Measurements from ENCODE around the gene NPRL2. TPM values are rescaled to one million over a fixed set of nuclear protein-coding genes. Genes with fewer than 3 reads are reported as not detected.

The NPRL2 gene
- total RNA-seq, 1 experiment from 2014 or later = 20.6 TPM

- H3K9me3 Mint-ChIP-seq = peaks cover 8% of the 10 kb centered on the region
These were observed 35.8 kb downstream of the NPRL2 start for GRCh38 chr3:50314816-50315215.

More at GRCh38 chr3:50314816-50315215, 35.8 kb downstream of the NPRL2 start:
- no peak overlapping the region for H3K4me3 Mint-ChIP-seq
- ATAC-seq = no peak
- no peak for TF ChIP-seq FOXK1 (CRISPR knock-in tag; IDR thresholded peaks at IDR 0.05)
- no peak for TF ChIP-seq NR1H2 (CRISPR knock-in tag; IDR thresholded peaks at IDR 0.05)
- no peak for TF ChIP-seq ATF6 (CRISPR knock-in tag; IDR thresholded peaks at IDR 0.05)
- TF ChIP-seq ZNF671 (CRISPR knock-in tag; IDR thresholded peaks at IDR 0.05) = no peak
- TF ChIP-seq E2F5 (CRISPR knock-in tag; IDR thresholded peaks at IDR 0.05) = no peak
- no peak for TF ChIP-seq MLX (CRISPR knock-in tag; IDR thresholded peaks at IDR 0.05)
- no peak for TF ChIP-seq SOX15 (CRISPR knock-in tag; IDR thresholded peaks at IDR 0.05)
- TF ChIP-seq CREB1 (CRISPR knock-in tag; IDR thresholded peaks at IDR 0.05) = no peak
- no peak for TF ChIP-seq CBFB (CRISPR knock-in tag; IDR thresholded peaks at IDR 0.05; ENCODE audit: low read depth)
- no peak for TF ChIP-seq ZNF263 (CRISPR knock-in tag; IDR thresholded peaks at IDR 0.05; ENCODE audit: low read depth)
- TF ChIP-seq USF1 (CRISPR knock-in tag; IDR thresholded peaks at IDR 0.05) = no peak
- no peak for TF ChIP-seq ZNF281 (CRISPR knock-in tag; IDR thresholded peaks at IDR 0.05)
- no peak for TF ChIP-seq PRDM15 (CRISPR knock-in tag; IDR thresholded peaks at IDR 0.05)
- DNase-seq (ENCODE audit: low spot score) = no peak
- ChIA-PET CTCF (interaction anchor here (1.0 to 1.4 kb wide), 4 partner anchors 12 to 22 kb away, joined by 3 to 6 read pairs (median 4); partner anchors contain the start of genes HYAL1, HYAL3 and NAA80), POLR2A (interaction anchor here (1.0 kb wide), 1 partner anchor 23 kb away, joined by 3 read pairs; no protein-coding TSS in a partner anchor)
- H3K27me3 Mint-ChIP-seq (ENCODE audit: low read depth) = peaks cover 3% of the 10 kb centered on the region; the same call in 1 of the 2 replicates
- H3K36me3 Mint-ChIP-seq = peaks cover 47% of the 10 kb centered on the region
- no peak overlapping the region for H3K27ac Mint-ChIP-seq
- H3K4me1 Mint-ChIP-seq = peaks cover 10% of the 10 kb centered on the region

All from WTC11 (cell line).